H1 (cell line): Measurements from ENCODE around the gene GPR143. TPM values are rescaled to one million over a fixed set of nuclear protein-coding genes. Genes with fewer than 3 reads are reported as not detected.

ENCODE experiments used
- KDM5A ChIP-seq: fragments of 200-600 bp; IDR thresholded peaks from 2 replicates; pipeline ENCODE4 v1.7.1; 2012; ENCODE audit warnings: mild to moderate bottlenecking, low read length, inconsistent platforms, mixed read lengths
- TCF12 ChIP-seq: IDR thresholded peaks from 2 replicates; pipeline ENCODE4 v1.6.1; 2011; ENCODE audit warnings: low read depth, mild to moderate bottlenecking, low read length
- polyA plus RNA-seq, 7 experiments: library from polyadenylated mRNA; depleted of rRNA in 3 of 7; stranded (reverse) in 5 of 7; unstranded in 2 of 7; fragments of >200 nt in 5 of 7; fragments of 200-250 nt in 2 of 7; gene quantifications; 1 replicate in 5 of 7; 2 replicates in 1 of 7; 4 replicates in 1 of 7; pipeline versions ENCODE4 v1.2.1 to v1.2.3, GENCODE V29; 2011 to 2013; ENCODE audit warnings: missing spikeins in 2 of 7, mixed read lengths in 2 of 7
- total RNA-seq: library from RNA; stranded (reverse); fragmentation: NEBNext Ultra II Directional; extraction: Animal tissue kit (Norgen Biotek cat#: 25700); gene quantifications from 2 replicates; pipeline ENCODE4 v1.2.1, GENCODE V29; 2021

GPR143 gene
- total and polyA plus RNA-seq, 2 of the 8 experiments (the other 6 are each of a cell fraction or from before 2014, with no cell fraction given) = 18.5 to 30.7 TPM

DNA sequence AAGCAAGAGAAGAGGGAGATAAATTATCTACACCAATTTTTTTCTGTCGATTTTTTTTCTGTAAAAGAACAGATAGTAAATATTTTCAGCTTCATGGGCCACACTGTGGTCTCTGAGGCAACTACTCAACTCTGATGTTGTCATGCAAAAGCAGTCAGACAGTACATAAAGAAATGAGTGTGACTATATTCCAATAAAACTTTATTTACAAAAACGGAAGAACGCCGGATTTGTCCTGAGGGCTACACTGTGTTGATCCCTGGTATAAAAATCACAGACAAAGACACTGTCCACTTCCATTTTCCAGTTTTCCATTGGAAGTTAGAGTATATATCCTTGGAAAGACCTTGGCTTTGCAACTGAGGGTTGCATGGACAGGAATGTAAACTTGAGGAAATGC, 18.0 kb downstream of the GPR143 start (continued):
- no peak for TF ChIP-seq TCF12
- TF ChIP-seq KDM5A = no peak
